Measurements from ENCODE around the gene CITED4.

The CITED4 gene

GRCh38 chr1:40884055-40884795, 22.1 kb upstream of the CITED4 start:
- DNase-seq = no peak

GRCh38 chr1:40880813-40881549, 18.8 kb upstream of the CITED4 start:
- DNase-seq = no peak

GRCh38 chr1:40879482-40880175, 17.5 kb upstream of the CITED4 start:
- DNase-seq = no peak

GRCh38 chr1:40878906-40879305, 16.7 kb upstream of the CITED4 start:
- DNase-seq = no peak

GRCh38 chr1:40877698-40878097, 15.5 kb upstream of the CITED4 start:
- DNase-seq = peak; percentile 79

GRCh38 chr1:40876891-40877290, 14.7 kb upstream of the CITED4 start:
- DNase-seq = peak; percentile 18

- no peak for DNase-seq
Observed at GRCh38 chr1:40876436-40876761, 14.2 kb upstream of the CITED4 start.

- DNase-seq = no peak
Observed at GRCh38 chr1:40873863-40874472, 11.8 kb upstream of the CITED4 start.

- DNase-seq = peak; percentile 52
Observed at GRCh38 chr1:40872276-40872675, 10.1 kb upstream of the CITED4 start.

- DNase-seq = peak; percentile 17
Observed at GRCh38 chr1:40870135-40870728, 8.1 kb upstream of the CITED4 start.

GRCh38 chr1:40868051-40868723, 6.0 kb upstream of the CITED4 start:
- DNase-seq = peak; percentile 53

GRCh38 chr1:40861224-40862003, 749 bp downstream of the CITED4 start:
- peak; percentile 31 for DNase-seq

- no peak for DNase-seq
Observed at GRCh38 chr1:40860706-40861223, 1.4 kb downstream of the CITED4 start.

- no peak for DNase-seq
Observed at GRCh38 chr1:40858856-40859416, 3.2 kb downstream of the CITED4 start.

- DNase-seq = no peak
Observed at GRCh38 chr1:40857737-40858136, 4.4 kb downstream of the CITED4 start.

GRCh38 chr1:40856656-40857302, 5.4 kb downstream of the CITED4 start:
- DNase-seq = no peak

GRCh38 chr1:40856116-40856515, 6.0 kb downstream of the CITED4 start:
- DNase-seq = no peak

GRCh38 chr1:40855513-40855912, 6.7 kb downstream of the CITED4 start:
- DNase-seq = no peak

GRCh38 chr1:40853885-40854170, 8.3 kb downstream of the CITED4 start:
- no peak for DNase-seq

GRCh38 chr1:40853113-40853884, 8.9 kb downstream of the CITED4 start:
- no peak for DNase-seq
